HEK293T (cell line): ENCODE results near the gene ARHGAP32.

Experiments used
- BHLHE40 ChIP-seq: fragments of 450-650 bp; IDR thresholded peaks from 2 replicates; pipeline ENCODE4 v1.6.1; 2016; ENCODE audit warnings: mild to moderate bottlenecking, moderate library complexity, borderline replicate concordance
- ELF4 ChIP-seq: fragments of 450-650 bp; IDR thresholded peaks from 2 replicates; pipeline ENCODE4 v1.6.1; 2017; ENCODE audit warnings: antibody characterized with exemption
- FOXA1 ChIP-seq: fragments of 450-650 bp; IDR thresholded peaks from 2 replicates; pipeline ENCODE4 v1.6.1; 2016; ENCODE audit warnings: mild to moderate bottlenecking
- FOXM1 ChIP-seq: fragments of 450-650 bp; IDR thresholded peaks from 2 replicates; pipeline ENCODE4 v1.6.1; 2017; ENCODE audit warnings: mild to moderate bottlenecking, borderline replicate concordance
- HDGF ChIP-seq: fragments of 450-650 bp; IDR thresholded peaks from 2 replicates; pipeline ENCODE4 v1.6.1; 2017; ENCODE audit warnings: antibody characterized with exemption, borderline replicate concordance
- NFRKB ChIP-seq: fragments of 450-650 bp; IDR thresholded peaks from 2 replicates; pipeline ENCODE4 v1.6.1; 2016; ENCODE audit warnings: mild to moderate bottlenecking, moderate library complexity
- SP1 ChIP-seq: fragments of 450-650 bp; IDR thresholded peaks from 2 replicates; pipeline ENCODE4 v1.6.1; 2017
- SUZ12 ChIP-seq: fragments of 450-650 bp; IDR thresholded peaks from 2 replicates; pipeline ENCODE4 v1.6.1; 2016; ENCODE audit warnings: mild to moderate bottlenecking
- TARDBP ChIP-seq: fragments of 450-650 bp; IDR thresholded peaks from 2 replicates; pipeline ENCODE4 v1.6.1; 2016
- ZNF384 ChIP-seq: fragments of 450-650 bp; IDR thresholded peaks from 2 replicates; pipeline ENCODE4 v1.6.1; 2016
- TF ChIP-seq, protein P1 (sequence below): fragments of 450-650 bp; IDR thresholded peaks from 2 replicates; pipeline ENCODE4 v1.6.1; 2016

DNA sequence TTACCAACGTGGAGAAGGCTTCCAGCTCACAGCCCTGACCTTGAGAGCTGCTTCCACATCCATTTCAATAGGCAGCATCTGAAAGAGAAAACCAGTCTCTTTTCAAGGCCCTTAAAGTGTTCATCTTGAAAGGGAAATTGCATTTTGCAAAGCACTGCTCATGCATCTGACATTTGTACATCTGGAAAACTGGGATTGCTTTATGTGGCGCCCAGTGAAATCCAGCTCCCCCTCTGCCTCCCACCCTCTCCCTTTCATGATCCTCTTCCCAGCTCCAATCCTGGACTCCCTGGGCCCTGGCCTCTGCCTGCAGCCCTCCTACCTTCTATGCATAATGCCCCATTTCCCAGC is 266.9 kb downstream of the ARHGAP32 start:
- TF ChIP-seq BHLHE40, result no peak
- TF ChIP-seq FOXM1, result no peak
- TF ChIP-seq HDGF, result no peak
- TF ChIP-seq ELF4, result no peak
- no peak for TF ChIP-seq SP1
- TF ChIP-seq NFRKB, result no peak
- TF ChIP-seq TARDBP, result no peak
- TF ChIP-seq FOXA1, result no peak
- TF ChIP-seq ZNF384, result no peak
- TF ChIP-seq, protein P1, sequence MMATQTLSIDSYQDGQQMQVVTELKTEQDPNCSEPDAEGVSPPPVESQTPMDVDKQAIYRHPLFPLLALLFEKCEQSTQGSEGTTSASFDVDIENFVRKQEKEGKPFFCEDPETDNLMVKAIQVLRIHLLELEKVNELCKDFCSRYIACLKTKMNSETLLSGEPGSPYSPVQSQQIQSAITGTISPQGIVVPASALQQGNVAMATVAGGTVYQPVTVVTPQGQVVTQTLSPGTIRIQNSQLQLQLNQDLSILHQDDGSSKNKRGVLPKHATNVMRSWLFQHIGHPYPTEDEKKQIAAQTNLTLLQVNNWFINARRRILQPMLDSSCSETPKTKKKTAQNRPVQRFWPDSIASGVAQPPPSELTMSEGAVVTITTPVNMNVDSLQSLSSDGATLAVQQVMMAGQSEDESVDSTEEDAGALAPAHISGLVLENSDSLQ, result no peak
- no peak for TF ChIP-seq SUZ12
